Stimulated activated naive B cell treated with anti-CD40 and anti-IgM and Interleukin-4, amounts not matched to agents 10 μg/mL and 1 μg/mL and 100 μg/mL, for 72 hours (primary cell): Measurements from ENCODE around the gene NSG1.

ENCODE experiments used
- ATAC-seq, 2 donors: fragments of 150-1000 bp; cut with Tn5 transposase; replicated peaks; 2 replicates each; pipeline ENCODE4 v1.10.0; 2021; ENCODE audit warnings: moderate library complexity in 1 of 2
- DNase-seq: peaks from one replicate; pipeline ENCODE4 v3.0.0; 2021
- H3K27ac Mint-ChIP-seq: one replicate; pipeline ENCODE4 v1.8.0; 2022; ENCODE audit warnings: mild to moderate bottlenecking, mixed read lengths
- H3K27me3 Mint-ChIP-seq, 2 donors: one replicate each; pipeline ENCODE4 v1.8.0; 2022; ENCODE audit warnings: mixed read lengths in 2 of 2
- H3K36me3 Mint-ChIP-seq, 2 donors: one replicate each; pipeline ENCODE4 v1.8.0; 2022; ENCODE audit warnings: mixed read lengths in 2 of 2, mild to moderate bottlenecking in 1 of 2
- H3K4me1 Mint-ChIP-seq, 2 donors: one replicate each; pipeline ENCODE4 v1.8.0; 2022; ENCODE audit warnings: mixed read lengths in 2 of 2, mild to moderate bottlenecking in 1 of 2
- H3K4me3 Mint-ChIP-seq, 2 donors: one replicate each; pipeline ENCODE4 v1.8.0; 2022; ENCODE audit warnings: mild to moderate bottlenecking in 2 of 2, mixed read lengths in 2 of 2, moderate library complexity in 1 of 2
- H3K9me3 Mint-ChIP-seq, 2 donors: one replicate each; pipeline ENCODE4 v1.8.0; 2022; ENCODE audit warnings: mixed read lengths in 2 of 2, mild to moderate bottlenecking in 1 of 2

The NSG1 gene

DNA sequence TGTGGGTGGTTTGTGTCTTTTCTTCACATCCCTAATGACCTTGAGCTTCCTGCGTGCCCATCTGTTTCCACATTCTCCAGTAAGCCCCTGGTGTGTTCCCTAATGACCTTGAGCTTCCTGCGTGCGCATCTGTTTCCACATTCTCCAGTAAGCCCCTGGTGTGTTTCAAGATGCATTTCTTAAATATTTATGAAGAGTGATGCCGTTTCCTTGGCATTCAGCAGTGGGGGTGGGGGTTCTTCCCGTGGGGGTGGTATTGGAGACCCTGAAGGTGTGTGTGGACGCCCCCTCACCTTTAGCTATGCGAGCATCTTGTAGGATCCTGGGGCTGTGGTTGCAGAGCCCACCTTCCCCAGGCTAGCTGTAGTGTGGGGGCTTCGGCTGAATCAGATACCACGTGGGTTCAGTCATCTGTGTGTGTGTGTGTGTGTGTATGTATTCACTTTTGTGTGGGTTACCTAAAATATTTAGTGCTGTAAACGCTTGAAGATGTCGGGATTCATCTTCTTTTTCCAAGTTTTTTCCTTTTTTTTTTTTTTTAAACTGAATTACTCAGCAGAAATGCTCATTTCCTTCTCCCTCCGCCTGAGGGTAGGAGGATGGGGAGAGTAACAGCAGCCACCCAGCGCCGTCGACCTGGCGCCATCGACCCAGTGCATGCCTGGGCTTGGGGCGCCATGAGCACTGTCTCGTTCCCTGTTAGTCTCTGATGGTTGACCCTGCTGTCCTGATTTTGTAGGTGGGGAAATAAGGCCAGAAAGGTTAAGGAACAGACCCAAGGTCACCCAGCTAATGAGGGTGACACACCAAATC, 9.9 kb downstream of the NSG1 start:
- Mint-ChIP-seq H3K4me3 (peak overlapping the region in 1 of 2 donors; percentile 50), H3K27me3 (peaks cover 39 to 54% of the 10 kb centered on the region in 2 donors), H3K27ac (no peak overlapping the region), H3K4me1 (peaks cover 5 to 9% of the 10 kb centered on the region in 2 donors), H3K36me3 (no peaks in the 10 kb centered on the region), H3K9me3 (peaks cover 0 to 7% of the 10 kb centered on the region in 2 donors)
- ATAC-seq (no peak), DNase-seq (no peak)

DNA sequence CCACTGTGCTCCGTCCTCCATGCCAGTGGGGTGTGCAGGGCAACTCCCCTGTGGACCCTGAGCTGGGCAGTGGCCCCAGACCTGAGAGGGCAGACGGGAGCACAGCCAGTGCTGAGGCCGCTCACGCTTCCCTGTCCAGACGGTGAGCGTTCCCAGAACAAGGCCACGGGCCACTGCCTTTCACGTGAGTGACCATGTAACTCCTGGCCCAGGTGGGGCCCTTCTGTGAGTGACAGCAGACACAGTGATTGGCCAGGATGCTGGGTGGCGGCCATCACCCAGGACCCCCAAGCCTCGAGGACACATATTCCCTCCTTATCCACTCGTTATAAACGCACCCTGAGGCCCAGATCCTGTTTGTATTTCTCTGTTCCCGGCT, 10.5 kb downstream of the NSG1 start:
- no peak overlapping the region for H3K4me3 Mint-ChIP-seq
- H3K36me3 Mint-ChIP-seq: no peaks in the 10 kb centered on the region
- peaks cover 35 to 49% of the 10 kb centered on the region in 2 donors for H3K27me3 Mint-ChIP-seq
- no peak for ATAC-seq
- peaks cover 0 to 7% of the 10 kb centered on the region in 2 donors for H3K9me3 Mint-ChIP-seq
- no peak for DNase-seq
- H3K4me1 Mint-ChIP-seq: peaks cover 5 to 9% of the 10 kb centered on the region in 2 donors
- H3K27ac Mint-ChIP-seq: no peak overlapping the region

DNA sequence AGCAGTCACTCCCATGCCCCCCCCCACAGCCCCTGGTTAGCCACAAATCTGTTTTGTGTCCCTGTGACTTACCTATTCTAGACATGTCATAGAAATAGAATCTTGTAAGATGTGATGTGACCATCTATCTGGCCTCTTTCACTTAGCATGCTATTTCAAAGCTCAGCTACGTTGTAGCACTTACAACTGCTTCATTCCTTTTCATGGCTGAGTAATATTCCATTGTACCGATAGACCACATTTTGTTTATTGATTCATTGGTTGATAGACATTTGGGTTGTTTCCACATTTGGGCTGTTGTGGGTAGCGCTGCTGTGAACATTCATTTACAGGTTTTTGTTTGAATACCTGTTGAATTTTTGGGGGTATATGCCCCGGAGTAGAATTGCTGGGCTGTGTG, 11.5 kb downstream of the NSG1 start:
- Mint-ChIP-seq H3K9me3 (peaks cover 0 to 7% of the 10 kb centered on the region in 2 donors), H3K4me1 (peaks cover 5 to 9% of the 10 kb centered on the region in 2 donors), H3K4me3 (no peak overlapping the region), H3K36me3 (no peaks in the 10 kb centered on the region), H3K27ac (no peak overlapping the region), H3K27me3 (peaks cover 38 to 48% of the 10 kb centered on the region in 2 donors)
- DNase-seq: no peak
- no peak for ATAC-seq

DNA sequence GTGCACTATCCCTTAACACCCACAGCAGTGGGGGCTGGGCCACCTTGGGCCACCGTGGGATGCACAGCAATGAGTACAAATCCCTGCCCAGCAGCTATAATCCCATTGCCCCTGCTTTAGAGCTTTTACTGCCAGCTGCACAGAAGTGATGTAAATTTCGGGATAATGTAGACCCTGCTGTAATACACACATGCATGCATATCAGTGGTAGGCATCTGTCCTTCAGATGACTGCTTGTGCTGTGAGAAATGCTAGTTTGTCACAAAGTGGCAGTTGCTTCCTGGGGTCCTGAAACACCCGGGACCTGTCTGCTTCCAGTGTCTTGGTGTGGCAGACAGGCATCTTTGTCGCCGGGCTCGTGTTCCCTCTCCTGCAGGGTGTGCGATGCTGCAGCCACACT, 14.1 kb downstream of the NSG1 start:
- H3K4me3 Mint-ChIP-seq: no peak overlapping the region

DNA sequence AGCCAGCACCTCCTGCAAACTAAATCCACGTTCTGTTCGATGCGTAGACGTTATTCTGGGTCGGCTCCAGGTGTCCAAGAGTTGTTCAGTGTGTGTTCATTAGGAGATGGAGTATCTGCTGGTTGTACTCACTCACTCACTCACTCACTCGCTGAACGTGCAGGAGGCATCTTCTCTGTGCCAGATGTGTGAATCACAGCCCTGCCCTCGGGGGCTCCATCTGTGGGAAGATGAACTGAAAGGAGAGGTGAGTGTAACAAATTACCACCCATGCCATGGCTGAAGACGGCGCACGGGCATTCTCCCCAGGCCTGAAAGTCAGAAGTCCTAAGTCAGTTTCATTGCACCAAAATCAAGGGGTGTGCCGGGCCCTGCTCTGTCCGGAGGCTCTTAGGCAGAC, 16.1 kb downstream of the NSG1 start:
- peaks cover 0 to 5% of the 10 kb centered on the region in 2 donors for H3K9me3 Mint-ChIP-seq
- H3K27me3 Mint-ChIP-seq: peaks cover 16 to 25% of the 10 kb centered on the region in 2 donors

More for the DNA sequence above, 14.1 kb downstream of the NSG1 start:
- Mint-ChIP-seq H3K4me1 (peaks cover 5% of the 10 kb centered on the region in 2 donors), H3K9me3 (peaks cover 0 to 7% of the 10 kb centered on the region in 2 donors), H3K36me3 (no peaks in the 10 kb centered on the region), H3K27me3 (peaks cover 20 to 27% of the 10 kb centered on the region in 2 donors), H3K27ac (no peak overlapping the region)
- DNase-seq: no peak
- ATAC-seq: no peak

DNA sequence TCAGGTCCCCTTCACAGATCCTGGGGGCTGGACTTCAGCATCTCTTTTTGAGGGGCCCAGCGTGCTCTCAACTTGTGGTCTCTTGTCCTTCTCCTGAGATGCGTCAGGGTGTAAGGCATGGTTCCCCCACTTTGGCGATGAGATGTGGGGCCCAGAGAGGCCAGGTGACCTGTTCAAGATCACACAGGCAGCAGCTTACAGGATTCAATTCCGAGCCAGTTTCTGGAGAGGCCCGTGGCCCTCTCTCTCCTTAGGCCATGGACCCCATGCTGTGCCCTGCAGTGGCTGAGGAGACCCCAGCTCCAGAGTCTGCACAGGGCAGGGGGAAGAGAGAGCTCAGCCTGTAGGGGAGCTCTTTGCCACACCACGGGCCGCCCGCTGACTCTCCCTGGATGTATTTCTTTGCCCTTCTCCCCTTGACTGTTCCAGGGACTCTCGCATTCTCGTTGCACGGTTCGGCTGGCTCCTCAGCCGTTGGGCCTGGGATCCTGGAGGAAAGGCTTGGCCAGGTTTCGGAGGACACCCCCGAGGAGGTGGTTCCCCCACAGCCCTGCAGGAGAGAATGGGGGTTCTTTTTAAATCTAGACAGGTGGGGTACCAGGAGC, 18.6 kb downstream of the NSG1 start:
- Mint-ChIP-seq H3K27ac (no peak overlapping the region), H3K36me3 (no peaks in the 10 kb centered on the region), H3K9me3 (no peaks in the 10 kb centered on the region), H3K27me3 (peaks cover 17 to 26% of the 10 kb centered on the region in 2 donors), H3K4me3 (no peak overlapping the region), H3K4me1 (no peaks in the 10 kb centered on the region)
- ATAC-seq (no peak), DNase-seq (no peak)

More for the DNA sequence above, 16.1 kb downstream of the NSG1 start:
- ATAC-seq: no peak
- Mint-ChIP-seq H3K27ac (no peak overlapping the region), H3K36me3 (no peaks in the 10 kb centered on the region), H3K4me1 (no peaks in the 10 kb centered on the region), H3K4me3 (no peak overlapping the region)
- no peak for DNase-seq

DNA sequence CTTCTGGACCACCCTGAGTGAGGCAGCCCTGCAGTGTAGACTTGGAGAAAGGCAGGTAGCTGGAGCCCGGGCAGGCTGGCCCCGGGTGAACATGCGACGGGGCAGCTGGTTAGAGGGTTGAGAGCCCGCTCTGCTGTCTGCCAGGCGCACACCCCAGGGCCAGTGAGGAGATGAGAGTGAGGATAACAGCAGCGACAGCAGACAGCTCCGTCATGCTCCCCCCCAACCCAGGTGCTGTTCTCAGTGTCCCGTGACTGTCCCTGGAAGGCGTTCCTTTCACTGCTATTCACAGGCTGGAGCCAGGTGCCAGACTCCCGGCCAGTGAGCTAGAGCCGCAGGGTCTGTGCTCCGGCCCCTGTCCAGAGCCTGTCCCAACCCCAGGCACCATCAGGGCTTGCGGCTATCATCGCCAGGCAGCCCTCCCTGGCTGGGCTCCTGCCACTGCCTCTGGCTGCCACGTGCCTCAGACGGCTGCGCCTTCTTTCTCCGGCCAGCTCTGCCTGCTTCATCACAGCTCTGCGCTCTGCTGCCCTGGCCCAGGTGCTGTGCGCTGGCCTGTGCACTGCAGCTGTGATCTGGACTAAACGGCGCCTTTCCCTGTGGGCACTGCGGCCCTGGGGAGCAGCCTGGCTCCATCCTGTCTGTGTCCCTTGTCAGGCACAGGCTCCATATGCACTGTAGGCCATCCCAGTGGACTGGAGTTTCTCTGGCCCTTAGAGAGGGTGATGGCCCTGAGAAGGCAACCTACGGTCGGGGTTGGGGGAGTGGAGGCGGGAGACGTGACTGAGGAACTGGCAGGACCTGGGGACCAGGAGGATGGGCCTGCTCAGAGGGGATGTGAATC, 19.8 kb downstream of the NSG1 start:
- no peak overlapping the region for H3K27ac Mint-ChIP-seq
- no peaks in the 10 kb centered on the region for H3K36me3 Mint-ChIP-seq
- DNase-seq (no peak), ATAC-seq (peak in 1 of 2 donors; percentile 17)
- no peak overlapping the region for H3K4me3 Mint-ChIP-seq
- H3K4me1 Mint-ChIP-seq: no peaks in the 10 kb centered on the region
- no peaks in the 10 kb centered on the region for H3K9me3 Mint-ChIP-seq
- H3K27me3 Mint-ChIP-seq: peaks cover 17 to 21% of the 10 kb centered on the region in 2 donors

DNA sequence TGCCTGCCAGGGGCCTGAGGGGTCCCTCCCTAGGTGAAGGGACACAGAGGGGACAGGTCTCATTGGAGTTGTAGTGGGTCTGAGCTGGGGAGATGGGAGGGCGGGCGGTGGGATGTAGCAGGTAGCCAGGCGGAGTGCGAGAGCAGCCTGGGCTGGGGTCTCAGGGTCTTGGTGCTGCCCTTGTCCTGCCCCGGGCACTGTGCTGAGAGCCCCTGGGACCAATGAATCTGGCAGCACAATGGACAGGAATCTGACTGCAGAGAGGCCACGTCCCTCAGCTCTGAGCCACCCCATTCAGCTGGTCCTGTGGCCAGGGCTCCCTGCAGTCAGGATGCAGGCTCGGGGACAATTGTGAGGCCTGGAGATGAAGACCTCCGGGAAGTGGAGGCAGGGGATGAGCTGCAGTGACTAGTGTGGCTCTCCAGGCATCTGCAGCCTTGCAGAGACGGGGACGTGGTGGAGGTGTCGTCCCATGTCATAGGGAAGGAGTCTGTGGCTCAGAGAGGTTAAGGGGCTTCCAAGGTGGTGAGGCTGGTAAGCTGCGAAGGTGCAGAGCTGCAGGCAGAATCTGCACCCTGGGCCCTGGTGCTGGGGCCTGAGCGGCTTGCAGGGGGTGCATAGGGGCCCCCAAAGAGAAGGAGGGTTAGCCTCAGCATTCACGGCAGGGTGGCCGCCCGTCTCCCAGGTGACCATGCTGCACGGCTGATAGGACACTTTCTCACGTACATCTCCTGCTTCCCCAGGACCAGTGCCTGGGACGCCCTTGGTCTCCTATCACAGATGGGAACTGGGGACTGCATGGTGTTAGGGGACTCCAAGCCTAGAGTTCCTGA, 20.6 kb downstream of the NSG1 start:
- Mint-ChIP-seq H3K27ac (no peak overlapping the region), H3K4me3 (no peak overlapping the region), H3K9me3 (no peaks in the 10 kb centered on the region), H3K27me3 (peaks cover 17 to 21% of the 10 kb centered on the region in 2 donors), H3K36me3 (no peaks in the 10 kb centered on the region), H3K4me1 (no peaks in the 10 kb centered on the region)
- no peak for ATAC-seq
- DNase-seq: no peak

DNA sequence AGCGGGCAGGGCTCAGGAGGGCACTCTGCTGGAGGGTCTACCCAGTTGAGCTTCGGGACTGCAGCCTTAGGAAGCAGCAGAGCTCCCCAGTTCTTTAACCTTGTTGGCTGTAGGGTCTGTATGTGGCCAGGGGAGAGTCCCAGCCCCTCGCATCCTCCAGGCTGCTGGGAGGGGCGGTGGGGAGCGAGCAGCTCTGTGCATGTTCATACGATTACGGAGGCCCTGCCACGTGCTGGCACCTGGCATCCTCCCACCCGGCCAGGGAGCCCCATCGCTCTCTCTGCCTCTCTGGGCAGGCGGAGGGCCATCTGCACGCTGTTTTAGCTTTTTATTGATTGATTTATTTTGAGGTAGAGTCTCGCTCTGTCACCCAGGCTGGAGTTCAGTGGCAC, 21.2 kb downstream of the NSG1 start:
- Mint-ChIP-seq H3K4me1 (no peaks in the 10 kb centered on the region), H3K36me3 (peaks cover 0 to 2% of the 10 kb centered on the region in 2 donors), H3K9me3 (no peaks in the 10 kb centered on the region), H3K27ac (no peak overlapping the region), H3K4me3 (no peak overlapping the region), H3K27me3 (peaks cover 17 to 21% of the 10 kb centered on the region in 2 donors)
- DNase-seq: no peak
- no peak for ATAC-seq

DNA sequence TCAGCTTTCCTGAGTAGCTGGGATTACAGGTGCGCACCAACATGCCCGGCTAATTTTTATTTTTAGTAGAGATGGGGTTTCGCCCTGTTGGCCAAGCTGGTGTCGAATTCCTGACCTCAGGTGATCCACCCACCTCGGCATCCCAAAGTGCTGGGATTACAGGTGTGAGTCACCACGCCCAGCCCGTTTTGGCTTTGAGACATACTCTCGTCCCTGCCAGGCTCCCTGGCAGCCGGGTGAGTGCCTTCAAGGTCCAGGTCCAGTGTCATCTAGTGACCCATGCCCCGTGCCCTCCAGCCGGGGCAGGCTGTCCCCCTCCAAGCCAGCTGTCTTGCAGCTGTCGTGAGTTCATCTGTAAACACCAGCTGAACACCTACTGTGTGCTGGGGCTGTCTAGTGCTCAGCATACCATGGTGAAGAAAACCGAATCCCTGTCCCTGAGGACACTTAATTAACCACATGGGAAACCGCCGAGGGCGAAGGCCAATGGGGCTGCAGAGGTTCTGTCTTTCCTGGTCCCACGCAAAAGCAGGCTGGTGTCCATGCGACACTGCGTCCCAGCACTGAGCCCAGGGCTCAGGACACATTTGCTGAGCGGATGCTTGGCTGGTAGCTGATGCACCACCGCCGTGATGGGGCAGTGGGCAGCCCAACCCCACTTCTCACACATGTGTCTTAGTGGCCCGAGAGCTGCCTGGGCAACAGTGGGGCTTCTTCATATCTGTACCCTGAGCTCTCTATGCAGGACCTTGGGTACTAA, 21.9 kb downstream of the NSG1 start:
- H3K4me1 Mint-ChIP-seq: no peaks in the 10 kb centered on the region
- H3K27me3 Mint-ChIP-seq: peaks cover 13 to 21% of the 10 kb centered on the region in 2 donors
- no peak for ATAC-seq

DNA sequence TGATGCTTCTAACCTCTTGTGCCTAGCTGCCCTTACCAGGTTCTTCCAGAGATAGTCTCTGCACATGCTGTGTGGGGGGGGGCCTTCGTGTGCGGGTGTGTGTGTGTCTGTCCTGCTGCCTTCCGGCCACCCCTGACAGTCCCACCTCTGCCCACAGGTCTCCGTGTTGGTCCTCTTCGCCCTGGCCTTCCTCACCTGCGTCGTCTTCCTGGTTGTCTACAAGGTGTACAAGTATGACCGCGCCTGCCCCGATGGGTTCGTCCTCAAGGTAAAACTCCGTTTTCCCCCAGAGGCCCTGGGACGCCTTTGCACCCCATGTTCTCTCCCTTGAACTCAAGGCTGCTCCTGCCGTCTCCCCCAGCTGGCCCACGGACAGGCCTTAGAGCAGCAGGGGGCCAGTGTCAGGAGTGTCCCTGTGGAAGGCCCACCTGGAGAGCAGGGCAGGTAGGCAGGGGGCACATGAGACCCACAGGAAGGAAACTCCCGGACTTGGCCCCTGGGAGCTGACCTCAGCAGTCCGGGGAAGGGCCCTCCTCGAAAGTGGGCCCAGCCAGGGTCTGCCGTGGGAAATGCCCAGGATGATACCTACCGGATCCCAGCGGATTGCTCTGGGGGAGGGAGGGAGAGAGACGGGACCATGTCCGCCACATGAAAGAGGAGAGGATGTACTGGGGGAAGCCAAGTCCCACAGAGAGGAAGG, 22.7 kb downstream of the NSG1 start:
- ATAC-seq (no peak), DNase-seq (no peak)
- Mint-ChIP-seq H3K27ac (no peak overlapping the region), H3K4me1 (no peaks in the 10 kb centered on the region), H3K4me3 (no peak overlapping the region), H3K9me3 (no peaks in the 10 kb centered on the region), H3K27me3 (peaks cover 13 to 21% of the 10 kb centered on the region in 2 donors), H3K36me3 (peaks cover under 1 to 10% of the 10 kb centered on the region in 2 donors)

More for the DNA sequence above, 21.9 kb downstream of the NSG1 start:
- no peak overlapping the region for H3K4me3 Mint-ChIP-seq
- no peak for DNase-seq
- H3K36me3 Mint-ChIP-seq: peaks cover 0 to 9% of the 10 kb centered on the region in 2 donors
- no peak overlapping the region for H3K27ac Mint-ChIP-seq
- no peaks in the 10 kb centered on the region for H3K9me3 Mint-ChIP-seq

DNA sequence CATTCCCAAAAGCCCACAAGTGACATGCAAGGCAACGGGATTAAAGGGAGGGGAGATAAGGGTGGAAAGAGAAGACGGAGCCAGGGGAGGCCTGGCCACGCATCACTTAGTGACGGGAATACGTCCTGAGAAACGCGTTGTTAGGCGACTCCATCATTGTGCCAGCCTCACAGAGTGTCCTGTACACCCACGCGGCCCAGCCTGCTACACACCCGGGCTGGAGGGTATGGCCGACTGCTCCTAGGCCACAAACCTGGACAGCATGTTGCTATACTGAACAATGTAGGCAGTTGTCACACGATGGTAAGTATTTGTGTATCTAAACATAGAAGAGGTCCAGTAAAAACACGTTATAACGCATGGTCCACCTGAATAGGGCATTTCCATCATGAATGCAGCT, 23.4 kb downstream of the NSG1 start:
- Mint-ChIP-seq H3K4me3 (no peak overlapping the region), H3K27me3 (peaks cover 13 to 21% of the 10 kb centered on the region in 2 donors), H3K27ac (no peak overlapping the region), H3K36me3 (peaks cover 2 to 11% of the 10 kb centered on the region in 2 donors), H3K4me1 (no peaks in the 10 kb centered on the region), H3K9me3 (no peaks in the 10 kb centered on the region)
- DNase-seq: no peak
- ATAC-seq: no peak

DNA sequence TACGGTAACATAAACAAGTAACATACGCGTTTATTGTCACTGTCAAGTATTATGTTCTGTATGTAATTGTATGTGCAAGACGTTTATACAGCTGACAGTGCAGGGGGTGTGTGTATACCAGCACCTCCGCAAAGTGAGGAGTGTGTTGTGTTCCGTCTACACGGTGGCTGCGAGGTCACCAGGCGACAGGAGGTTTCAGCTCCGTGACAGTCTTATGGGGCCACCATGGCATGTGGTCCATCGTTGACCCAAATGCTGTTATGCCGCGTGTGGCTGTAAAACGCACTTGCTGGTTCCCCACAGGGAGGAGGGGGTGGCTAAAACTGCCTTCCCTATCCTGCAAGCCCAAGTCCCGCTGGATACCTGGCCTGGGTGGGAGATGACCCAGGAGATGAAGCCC, 25.0 kb downstream of the NSG1 start:
- Mint-ChIP-seq H3K9me3 (peaks cover 7 to 10% of the 10 kb centered on the region in 2 donors), H3K36me3 (peaks cover 13 to 25% of the 10 kb centered on the region in 2 donors)

More for the DNA sequence above, 25.0 kb downstream of the NSG1 start:
- H3K4me1 Mint-ChIP-seq: no peaks in the 10 kb centered on the region
- DNase-seq: no peak
- H3K4me3 Mint-ChIP-seq: no peak overlapping the region
- H3K27ac Mint-ChIP-seq: no peak overlapping the region
- peaks cover 11 to 12% of the 10 kb centered on the region in 2 donors for H3K27me3 Mint-ChIP-seq
- no peak for ATAC-seq
